Ureter (tissue), 1 donor: ENCODE results near the gene PCK2. TPM values are rescaled to one million over a fixed set of nuclear protein-coding genes. Genes with fewer than 3 reads are reported as not detected.

Experiments used
- DNase-seq: peaks from one replicate; pipeline ENCODE4 v3.0.0-alpha.2; 2020; ENCODE audit warnings: low spot score
- total RNA-seq: library from RNA; stranded (reverse); gene quantifications from one replicate; pipeline ENCODE4 v1.2.4, GENCODE V29; 2023
- donor health status: DM: yes; HTN: yes; CAD: no.

The PCK2 gene
- total RNA-seq, 1 donor from 2014 or later, result 116 TPM

DNA sequence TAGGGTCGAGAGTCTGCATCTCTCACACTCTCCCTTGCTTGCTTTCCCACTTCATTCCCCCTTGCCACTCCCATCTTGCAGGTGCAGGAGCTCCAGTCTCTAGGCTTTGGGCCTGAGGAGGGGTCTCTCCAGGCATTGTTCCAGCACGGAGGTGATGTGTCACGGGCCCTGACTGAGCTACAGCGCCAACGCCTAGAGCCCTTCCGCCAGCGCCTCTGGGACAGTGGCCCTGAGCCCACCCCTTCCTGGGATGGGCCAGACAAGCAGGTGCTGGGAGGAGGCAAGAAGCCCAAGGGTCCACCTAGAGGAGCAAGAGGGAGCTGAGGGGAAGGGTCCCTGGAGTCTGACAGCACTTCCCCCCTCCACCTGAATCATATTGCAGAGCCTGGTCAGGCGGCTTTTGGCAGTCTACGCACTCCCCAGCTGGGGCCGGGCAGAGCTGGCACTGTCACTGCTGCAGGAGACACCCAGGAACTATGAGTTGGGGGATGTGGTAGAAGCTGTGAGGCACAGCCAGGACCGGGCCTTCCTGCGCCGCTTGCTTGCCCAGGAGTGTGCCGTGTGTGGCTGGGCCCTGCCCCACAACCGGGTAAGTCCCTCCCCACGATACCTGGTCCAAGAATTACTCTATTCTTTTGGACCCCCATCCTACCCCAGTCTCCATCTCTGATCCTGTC, 57.4 kb downstream of the PCK2 start:
- no peak for DNase-seq

Other genes with a start within 250 kb of the PCK2 start
- gene DHRS4, start 140.5 kb upstream of the PCK2 start, total RNA-seq, result 21.2 TPM
- gene DHRS4L2, start 105.4 kb upstream of the PCK2 start, total RNA-seq, result 30.3 TPM
- gene CARMIL3, start 42.3 kb upstream of the PCK2 start, total RNA-seq, result 1.3 TPM
- 1.5 TPM for gene CPNE6, start 22.7 kb upstream of the PCK2 start, total RNA-seq
- gene DCAF11, start 20.5 kb downstream of the PCK2 start, total RNA-seq, result 65.7 TPM
- 3.9 TPM for gene NRL, start 20.6 kb downstream of the PCK2 start, total RNA-seq
- 0.55 TPM for gene FITM1, start 36.3 kb downstream of the PCK2 start, total RNA-seq
- gene PSME1, start 41.9 kb downstream of the PCK2 start, total RNA-seq, result 227 TPM
- gene EMC9, start 47.3 kb downstream of the PCK2 start, total RNA-seq, result 25.7 TPM
- gene PSME2, start 52.3 kb downstream of the PCK2 start, total RNA-seq, result 213 TPM
- 86.6 TPM for gene RNF31, start 53.2 kb downstream of the PCK2 start, total RNA-seq
- 101 TPM for gene IRF9, start 67.0 kb downstream of the PCK2 start, total RNA-seq
- 12.6 TPM for gene REC8, start 77.8 kb downstream of the PCK2 start, total RNA-seq
- gene IPO4, start 94.5 kb downstream of the PCK2 start, total RNA-seq, result 69.1 TPM
- 42.9 TPM for gene TM9SF1, start 101.1 kb downstream of the PCK2 start, total RNA-seq
- 2.1 TPM for gene TSSK4, start 111.4 kb downstream of the PCK2 start, total RNA-seq
- 58.6 TPM for gene CHMP4A, start 119.2 kb downstream of the PCK2 start, total RNA-seq
- 17.0 TPM for gene MDP1, start 121.8 kb downstream of the PCK2 start, total RNA-seq
- gene NEDD8, start 138.1 kb downstream of the PCK2 start, total RNA-seq, result 159 TPM
- gene GMPR2, start 138.6 kb downstream of the PCK2 start, total RNA-seq, result 78.7 TPM
- gene TINF2, start 148.3 kb downstream of the PCK2 start, total RNA-seq, result 82.5 TPM
- 7.7 TPM for gene TGM1, start 168.9 kb downstream of the PCK2 start, total RNA-seq
- gene RABGGTA, start 177.3 kb downstream of the PCK2 start, total RNA-seq, result 36.1 TPM
- 28.7 TPM for gene DHRS1, start 205.5 kb downstream of the PCK2 start, total RNA-seq
- 36.5 TPM for gene NOP9, start 205.5 kb downstream of the PCK2 start, total RNA-seq
- gene CIDEB, start 213.7 kb downstream of the PCK2 start, total RNA-seq, result 11.1 TPM
- gene LTB4R2, start 215.8 kb downstream of the PCK2 start, total RNA-seq, result 8.2 TPM
- gene LTB4R, start 217.2 kb downstream of the PCK2 start, total RNA-seq, result 9.6 TPM
- 61.7 TPM for gene ADCY4, start 240.8 kb downstream of the PCK2 start, total RNA-seq
- 22.4 TPM for gene RIPK3, start 245.7 kb downstream of the PCK2 start, total RNA-seq